SK-N-SH (cell line): ENCODE measurements around the gene TTC28. TPM values are rescaled to one million over a fixed set of nuclear protein-coding genes. Genes with fewer than 3 reads are reported as not detected.

Source experiments
- CTCF ChIA-PET: fragments of 300-600, 350-600 bp; formaldehyde crosslinking; extraction: SDS; loops from one replicate; lab custom pipeline; 2021; lab: Yijun Ruan, JAX
- POLR2A ChIA-PET: fragments of 350-600 bp; sonication (Branson Sonifier 250); formaldehyde crosslinking; extraction: SDS; loops from one replicate; lab custom pipeline; 2020; ENCODE audit warnings: antibody characterized with exemption, inconsistent platforms; lab: Yijun Ruan, JAX
- DNase-seq: peaks from one replicate; pipeline ENCODE4 v3.0.0; 2012
- H2AFZ ChIP-seq: fragments of 200-600 bp; sonication (generic); 2 replicates; pipeline ENCODE4 v1.8.1; 2016; ENCODE audit warnings: antibody characterized with exemption, mild to moderate bottlenecking, low read depth
- H3F3A ChIP-seq: fragments of 200-600 bp; sonication (generic); replicated peaks from 2 replicates; pipeline ENCODE3; 2016; ENCODE audit warnings: antibody characterized with exemption, mild to moderate bottlenecking; ENCODE audit not compliant: insufficient read depth
- H3K27ac ChIP-seq, 2 experiments: fragments of 200-500 bp in 1 of 2; fragments of 200-600 bp in 1 of 2; sonication (Bioruptor generic) in 1 of 2; sonication (generic), shearing (Covaris generic) in 1 of 2; 2 replicates each; pipeline versions ENCODE4 v1.5.1 to v1.6.1; 2014 to 2016; ENCODE audit warnings: low read depth in 2 of 2, inconsistent platforms in 1 of 2, low read length in 1 of 2, mild to moderate bottlenecking in 1 of 2, mixed read lengths in 1 of 2
- H3K27me3 ChIP-seq: fragments of 200-600 bp; sonication (generic), shearing (Covaris generic); 2 replicates; pipeline ENCODE4 v1.6.1; 2016; ENCODE audit warnings: mixed run types; ENCODE audit not compliant: insufficient read depth
- H3K36me3 ChIP-seq, 2 experiments: fragments of 200-500 bp in 1 of 2; fragments of 200-600 bp in 1 of 2; sonication (Bioruptor generic) in 1 of 2; sonication (generic) in 1 of 2; replicated peaks in 1 of 2; 2 replicates each; pipeline versions ENCODE3 to v1.5.1; 2014 to 2016; ENCODE audit warnings: low read length in 1 of 2, mild to moderate bottlenecking in 1 of 2; ENCODE audit not compliant: insufficient read depth in 2 of 2, control insufficient read depth in 1 of 2
- H3K4me1 ChIP-seq, 2 experiments: fragments of 200-500 bp in 1 of 2; fragments of 200-600 bp in 1 of 2; sonication (Bioruptor generic) in 1 of 2; sonication (generic), shearing (Covaris generic) in 1 of 2; 2 replicates each; pipeline versions ENCODE4 v1.5.1 to v1.6.1; 2014 to 2016; ENCODE audit warnings: low read depth in 1 of 2, low read length in 1 of 2, mixed run types in 1 of 2; ENCODE audit not compliant: insufficient read depth in 2 of 2, control insufficient read depth in 1 of 2
- H3K4me2 ChIP-seq: fragments of 200-600 bp; sonication (generic), shearing (Covaris generic); 2 replicates; pipeline ENCODE4 v1.6.1; 2017; ENCODE audit warnings: mixed run types
- H3K4me3 ChIP-seq, 2 experiments: fragments of 200-500 bp in 1 of 2; fragments of 200-600 bp in 1 of 2; sonication (Bioruptor generic) in 1 of 2; sonication (generic), shearing (Covaris generic) in 1 of 2; 2 replicates each; pipeline versions ENCODE4 v1.5.1 to v1.8.1; 2014 to 2016; ENCODE audit warnings: low read depth in 2 of 2, inconsistent platforms in 1 of 2, low read length in 1 of 2, mild to moderate bottlenecking in 1 of 2, mixed read lengths in 1 of 2, moderate library complexity in 1 of 2
- H3K79me2 ChIP-seq: fragments of 200-600 bp; sonication (generic); 2 replicates; pipeline ENCODE4 v1.8.1; 2017; ENCODE audit warnings: mild to moderate bottlenecking; ENCODE audit not compliant: insufficient read depth
- H3K9ac ChIP-seq: fragments of 200-600 bp; sonication (generic); 2 replicates; pipeline ENCODE4 v1.6.1; 2017; ENCODE audit warnings: mixed run types
- H3K9me2 ChIP-seq: fragments of 200-600 bp; sonication (generic); 2 replicates; pipeline ENCODE4 v1.6.1; 2017; ENCODE audit warnings: mixed run types
- H3K9me3 ChIP-seq: fragments of 200-600 bp; sonication (generic); 2 replicates; pipeline ENCODE4 v1.6.1; 2017; ENCODE audit warnings: mixed run types, mild to moderate bottlenecking, moderate library complexity
- H4K20me1 ChIP-seq: fragments of 200-600 bp; sonication (generic); 2 replicates; pipeline ENCODE4 v1.6.1; 2017; ENCODE audit warnings: mild to moderate bottlenecking, mixed run types; ENCODE audit not compliant: insufficient read depth
- CHD2 ChIP-seq: fragments of 150-350 bp; IDR thresholded peaks from 2 replicates; pipeline ENCODE4 v1.6.1; 2018; ENCODE audit warnings: low read length; ENCODE audit not compliant: partially characterized antibody
- ELF1 ChIP-seq: IDR thresholded peaks from 2 replicates; pipeline ENCODE4 v1.4.0; 2012
- EZH2phosphoT487 ChIP-seq: fragments of 200-600 bp; sonication (generic); IDR thresholded peaks from 2 replicates; pipeline ENCODE4 v1.6.1; 2017; ENCODE audit warnings: low read depth, mixed run types, mild to moderate bottlenecking, antibody characterized with exemption, moderate library complexity, borderline replicate concordance
- FOSL2 ChIP-seq: IDR thresholded peaks from 2 replicates; pipeline ENCODE4 v1.4.0; 2012; ENCODE audit warnings: low read depth, mild to moderate bottlenecking, moderate library complexity, borderline replicate concordance
- FOXJ3 ChIP-seq: sonication (generic); formaldehyde crosslinking; IDR thresholded peaks from 2 replicates; pipeline ENCODE4 v1.5.1; 2020; ENCODE audit warnings: mild to moderate bottlenecking, missing genetic modification reagents
- FOXM1 ChIP-seq: IDR thresholded peaks from 2 replicates; pipeline ENCODE4 v1.4.0; 2012; ENCODE audit warnings: low read depth, mild to moderate bottlenecking
- GABPA ChIP-seq: IDR thresholded peaks from 2 replicates; pipeline ENCODE4 v1.4.0; 2012; ENCODE audit warnings: low read depth, mild to moderate bottlenecking
- IRF3 ChIP-seq: fragments of 150-350 bp; IDR thresholded peaks from 2 replicates; pipeline ENCODE4 v1.6.1; 2016; ENCODE audit warnings: mild to moderate bottlenecking, low read depth, low read length
- MEF2A ChIP-seq: IDR thresholded peaks from 2 replicates; pipeline ENCODE4 v1.4.0; 2012; ENCODE audit warnings: low read depth, borderline replicate concordance
- MXI1 ChIP-seq: IDR thresholded peaks from 2 replicates; pipeline ENCODE4 v1.6.1; 2012; ENCODE audit warnings: mild to moderate bottlenecking, low read depth, low read length, improper control_type of control experiment
- NFIC ChIP-seq: IDR thresholded peaks from 2 replicates; pipeline ENCODE4 v1.4.0; 2012; ENCODE audit warnings: borderline replicate concordance
- NRF1 ChIP-seq: IDR thresholded peaks from 2 replicates; pipeline ENCODE4 v1.6.1; 2012; ENCODE audit warnings: low read depth, mild to moderate bottlenecking, low read length
- POLR2AphosphoS5 ChIP-seq: IDR thresholded peaks from 2 replicates; pipeline ENCODE4 v1.6.1; 2012; ENCODE audit warnings: low read depth, low read length
- RAD21 ChIP-seq: IDR thresholded peaks from 2 replicates; pipeline ENCODE4 v1.6.1; 2012; ENCODE audit warnings: mild to moderate bottlenecking, low read length
- RXRA ChIP-seq: IDR thresholded peaks from 2 replicates; pipeline ENCODE4 v1.4.0; 2012; ENCODE audit warnings: low read depth, mild to moderate bottlenecking, borderline replicate concordance
- SMC3 ChIP-seq: IDR thresholded peaks from 2 replicates; pipeline ENCODE4 v1.6.1; 2012; ENCODE audit warnings: low read depth, low read length, improper control_type of control experiment
- TCF12 ChIP-seq: IDR thresholded peaks from 2 replicates; pipeline ENCODE4 v1.4.0; 2012
- YY1 ChIP-seq: IDR thresholded peaks from 2 replicates; pipeline ENCODE4 v1.4.0; 2012; ENCODE audit warnings: low read depth, mild to moderate bottlenecking
- WGBS: methylation state at CpG from one replicate; pipeline ENCODE4 v1.1.6; 2017; ENCODE audit warnings: low lambda C conversion rate; 5-methylcytosine and 5-hydroxymethylcytosine counted together
- polyA plus RNA-seq, 3 experiments: library from polyadenylated mRNA; depleted of rRNA; stranded (reverse); fragments of >200 nt; gene quantifications; 2 replicates each; pipeline ENCODE4 v1.2.3, GENCODE V29; 2012

The TTC28 gene
- polyA plus RNA-seq, 1 of the 3 experiments (the other 2 are of a cell fraction) = 5.9 TPM

DNA sequence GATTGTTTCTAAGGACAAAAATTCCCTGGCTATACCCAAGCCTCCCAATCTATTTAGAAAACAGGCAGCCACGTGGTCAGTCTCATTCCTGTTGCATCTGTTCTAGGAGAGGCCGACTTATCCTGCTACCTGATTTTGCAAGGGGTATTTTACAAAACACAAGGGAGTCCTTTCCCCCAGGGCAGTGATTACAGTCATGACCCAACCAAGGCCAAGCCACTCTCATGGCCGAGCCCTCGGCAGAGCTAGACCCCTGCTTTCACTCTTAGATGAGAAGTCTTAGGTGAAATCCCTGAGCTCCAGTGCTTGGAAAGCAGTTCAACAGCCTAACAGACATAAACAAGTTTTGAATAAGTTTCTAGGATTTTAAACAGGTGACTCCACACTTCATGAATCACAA, 671.6 kb downstream of the TTC28 start:
- POLR2A ChIA-PET = interaction anchor here (0.7 kb wide), 1 partner anchor 137 kb away, joined by 3 read pairs; no protein-coding TSS in a partner anchor
- TF ChIP-seq MEF2A (no peak), ELF1 (no peak), MXI1 (no peak), FOXJ3 (CRISPR knock-in tag) (no peak), YY1 (no peak), NFIC (no peak), IRF3 (no peak), POLR2AphosphoS5 (no peak), SMC3 (no peak), CHD2 (no peak), FOXM1 (no peak), FOSL2 (no peak), EZH2phosphoT487 (no peak), TCF12 (no peak), GABPA (no peak), NRF1 (no peak)
- TF ChIP-seq, all 33 proteins: peak for 0
- no peak overlapping the region for H3K27ac ChIP-seq
- no peaks in the 10 kb centered on the region for H3K79me2 ChIP-seq
- no peak for DNase-seq
- H3K36me3 ChIP-seq = no peaks in the 10 kb centered on the region
- no peaks in the 10 kb centered on the region for H4K20me1 ChIP-seq
- H3F3A ChIP-seq = no peaks in the 10 kb centered on the region
- no peaks in the 10 kb centered on the region for H3K27me3 ChIP-seq
- H3K4me1 ChIP-seq = peaks cover 0 to 16% of the 10 kb centered on the region in 2 experiments; a peak in 2 of 4 replicates
- CTCF ChIA-PET = interaction anchor here (1.0 to 32.5 kb wide), 6 partner anchors 9 to 593 kb away, joined by 3 to 630 read pairs (median 5); no protein-coding TSS in a partner anchor
- H3K9me3 ChIP-seq = no peaks in the 10 kb centered on the region
- no peak overlapping the region for H3K4me3 ChIP-seq
- H3K9ac ChIP-seq = no peak overlapping the region
- H3K9me2 ChIP-seq = no peaks in the 10 kb centered on the region
- H3K4me2 ChIP-seq = no peak overlapping the region
- 85% methylated on average over 4 of the region's 4 CpGs for WGBS
- H2AFZ ChIP-seq = no peak overlapping the region

DNA sequence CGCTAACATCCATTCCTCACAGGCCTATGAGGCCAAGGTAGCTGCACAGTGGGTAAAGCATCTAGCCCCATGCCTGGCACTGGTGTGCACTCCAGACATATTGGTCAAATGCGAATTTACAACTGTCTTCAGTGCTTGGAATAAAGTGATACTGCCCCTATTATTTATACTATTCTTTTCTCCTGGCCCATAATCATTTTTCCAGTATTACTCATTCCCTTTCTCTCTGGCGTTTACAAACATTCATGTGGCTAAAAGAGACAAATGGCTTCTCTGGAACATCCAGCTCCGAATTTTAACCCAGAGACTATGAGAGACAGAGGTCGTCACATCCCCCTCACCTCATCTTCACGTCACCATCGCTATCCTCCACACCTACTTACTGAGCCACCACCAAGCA, 673.4 kb downstream of the TTC28 start:
- H3K4me3 ChIP-seq = no peak overlapping the region
- CTCF ChIA-PET = interaction anchor here (0.6 to 32.5 kb wide), 3 partner anchors 16 to 326 kb away, joined by 3 to 630 read pairs (median 3); no protein-coding TSS in a partner anchor
- H3K4me2 ChIP-seq = no peak overlapping the region
- DNase-seq = no peak
- no peaks in the 10 kb centered on the region for H4K20me1 ChIP-seq
- TF ChIP-seq RAD21 (no peak), RXRA (no peak)
- TF ChIP-seq, all 33 proteins: peak for 0
- Histone ChIP-seq H3K9me2 (no peaks in the 10 kb centered on the region), H3K36me3 (no peaks in the 10 kb centered on the region), H3F3A (no peaks in the 10 kb centered on the region), H3K4me1 (peaks cover 0 to 10% of the 10 kb centered on the region in 2 experiments; a peak in 2 of 4 replicates), H3K9me3 (no peaks in the 10 kb centered on the region), H3K27ac (no peak overlapping the region), H2AFZ (no peak overlapping the region), H3K9ac (no peak overlapping the region), H3K27me3 (no peaks in the 10 kb centered on the region), H3K79me2 (no peaks in the 10 kb centered on the region)
- 80% methylated on average over 7 of the region's 7 CpGs for WGBS
- POLR2A ChIA-PET = interaction anchor here (0.7 kb wide), 1 partner anchor 123 kb away, joined by 3 read pairs; no protein-coding TSS in a partner anchor
